Spleen (tissue), 11 donors: Measurements from ENCODE around the gene GPRIN3. TPM values are rescaled to one million over a fixed set of nuclear protein-coding genes. Genes with fewer than 3 reads are reported as not detected.
A peak's percentile ranks its signal among the peaks of the same experiment; 100 is the strongest.

ENCODE experiments used
- DNase-seq: peaks from one replicate; pipeline ENCODE4 v3.0.0-alpha.2; 2020
- H3K27ac ChIP-seq, 8 donors: fragments of 200-600 bp; sonication (generic) in 7 of 8; 1 replicate in 4 of 8; 2 replicates in 4 of 8; pipeline versions ENCODE4 v1.5.0 to v1.8.0; 2016 to 2021; ENCODE audit warnings: inconsistent platforms in 4 of 8, mild to moderate bottlenecking in 4 of 8, moderate library complexity in 1 of 8
- H3K27me3 ChIP-seq, 7 donors: fragments of 200-600 bp; sonication (generic) in 6 of 7; replicated peaks in 1 of 7; 1 replicate in 4 of 7; 2 replicates in 3 of 7; pipeline versions ENCODE4 v1.5.0 to v1.8.0; 2016 to 2021; ENCODE audit warnings: inconsistent platforms in 3 of 7, mild to moderate bottlenecking in 1 of 7
- H3K36me3 ChIP-seq, 6 donors: fragments of 200-600 bp; sonication (generic) in 5 of 6; 1 replicate in 4 of 6; 2 replicates in 2 of 6; pipeline versions ENCODE4 v1.5.0 to v1.8.0; 2016 to 2021; ENCODE audit warnings: inconsistent platforms in 2 of 6
- H3K4me1 ChIP-seq, 6 donors: fragments of 200-600 bp; sonication (generic) in 5 of 6; 1 replicate in 3 of 6; 2 replicates in 3 of 6; pipeline versions ENCODE4 v1.5.0 to v1.8.0; 2016 to 2021; ENCODE audit warnings: inconsistent platforms in 3 of 6
- H3K4me3 ChIP-seq, 8 donors: fragments of 200-600 bp; sonication (generic) in 7 of 8; 1 replicate in 4 of 8; 2 replicates in 4 of 8; pipeline versions ENCODE4 v1.5.0 to v1.8.0; 2016 to 2021; ENCODE audit warnings: inconsistent platforms in 4 of 8, mild to moderate bottlenecking in 4 of 8, moderate library complexity in 2 of 8
- H3K9me3 ChIP-seq, 8 donors: fragments of 200-600 bp; sonication (generic) in 7 of 8; 1 replicate in 4 of 8; 2 replicates in 4 of 8; pipeline versions ENCODE4 v1.5.0 to v1.8.0; 2016 to 2021; ENCODE audit warnings: inconsistent platforms in 4 of 8
- CTCF ChIP-seq, 11 experiments: fragments of 200-600 bp in 7 of 11; fragments of 450-650 bp in 4 of 11; sonication (generic) in 4 of 11; IDR thresholded peaks in 8 of 11; conservative IDR thresholded peaks in 3 of 11; 1 replicate in 7 of 11; 2 replicates in 4 of 11; pipeline versions ENCODE4 v1.4.0 to v1.8.0; 2016 to 2021; ENCODE audit warnings: antibody characterized with exemption in 11 of 11, inconsistent platforms in 4 of 11, mild to moderate bottlenecking in 1 of 11
- POLR2A ChIP-seq, 3 donors: fragments of 450-650 bp; IDR thresholded peaks; one replicate each; pipeline ENCODE4 v1.5.1; 2017; ENCODE audit warnings: antibody characterized with exemption in 3 of 3, mild to moderate bottlenecking in 1 of 3
- POLR2AphosphoS5 ChIP-seq, 3 donors: sonication (generic); formaldehyde crosslinking; IDR thresholded peaks; one replicate each; pipeline ENCODE4 v1.5.1; 2017; ENCODE audit warnings: antibody characterized with exemption in 3 of 3
- WGBS, 5 donors: extraction: QIAGEN DNeasy Blood & Tissue Kit in 3 of 5; methylation state at CpG; one replicate each; pipeline versions ENCODE4 v1.1.5 to v1.1.7; 2013 to 2018; 5-methylcytosine and 5-hydroxymethylcytosine counted together
- intact Hi-C: fragments of 100-400 bp; cut with DNase I; formaldehyde crosslinking; loops from one replicate; pipeline ENCODE4 v1.15.0; 2023; ENCODE audit warnings: low total_unique reads
- polyA plus RNA-seq, 3 donors: library from polyadenylated mRNA; stranded (reverse); fragments of 200-250 nt; gene quantifications; one replicate each; pipeline ENCODE4 v1.2.1, GENCODE V29; 2013
- total RNA-seq, 7 donors: library from RNA; depleted of rRNA in 3 of 7; stranded (reverse); fragments of >200 nt in 3 of 7; fragmentation: NEBNext Ultra II Directional in 4 of 7; extraction: Animal tissue kit (Norgen Biotek cat#: 25700) in 4 of 7; gene quantifications; one replicate each; pipeline versions ENCODE4 v1.1.0 to v1.2.1, GENCODE V29; 2016 to 2021
- donor health status: healthy with polysubstance abuse.
- donor health status: DM: no; HTN: no; CAD: no; lungs with moderate emphysema.
- donor health status: DM: no; HTN: no; CAD: no.
- donor health status: Bipolar disorder and iron deficiency.
- donor health status: healthy.
- donor health status: DM: no; HTN: no; CAD: no.
- donor health status: DM: yes; HTN: yes; CAD: no.

GPRIN3 gene
- total and polyA plus RNA-seq, 10 donors = 1.6 to 40.2 (median 24.8) TPM

GRCh38 chr4:89298788-89299152, 8.8 kb downstream of the GPRIN3 start:
- H3K36me3 ChIP-seq = no peaks in the 10 kb centered on the region
- peaks cover 34 to 100% (median 78%) of the 10 kb centered on the region in 6 donors for H3K4me1 ChIP-seq
- H3K9me3 ChIP-seq = no peaks in the 10 kb centered on the region
- intact Hi-C loops = no loop called here
- DNase-seq = no peak
- H3K27me3 ChIP-seq = no peaks in the 10 kb centered on the region
- no peak for TF ChIP-seq POLR2A (IDR thresholded peaks at IDR 0.05)
- no peak for TF ChIP-seq POLR2AphosphoS5 (IDR thresholded peaks at IDR 0.05)
- peak in 1 of 11 experiments; percentile 12 for TF ChIP-seq CTCF (IDR thresholded peaks at IDR 0.05 in 8 of 11, conservative IDR thresholded peaks at IDR 0.05 in 3 of 11)
- H3K27ac ChIP-seq = peak overlapping the region; percentile 49 to 90 (median 84)
- 13 to 21% (median 20%) methylated on average over 2 of the region's 2 CpGs for WGBS, 5 donors
- H3K4me3 ChIP-seq = peak overlapping the region in 6 of 8 donors; percentile 11 to 58 (median 20)

- H3K36me3 ChIP-seq = no peaks in the 10 kb centered on the region
- no peaks in the 10 kb centered on the region for H3K9me3 ChIP-seq
- intact Hi-C loops = no loop called here
- no peak for DNase-seq
- H3K4me3 ChIP-seq = peak overlapping the region in 5 of 8 donors; percentile 14 to 58 (median 18)
- H3K27ac ChIP-seq = peak overlapping the region in 7 of 8 donors; percentile 67 to 90 (median 85)
- TF ChIP-seq POLR2AphosphoS5 (IDR thresholded peaks at IDR 0.05) (peak in 1 of 3 donors; percentile 83), POLR2A (IDR thresholded peaks at IDR 0.05) (no peak)
- H3K4me1 ChIP-seq = peaks cover 35 to 100% (median 79%) of the 10 kb centered on the region in 6 donors
- WGBS, 5 donors = 14 to 31% (median 26%) methylated on average over 2 of the region's 2 CpGs
- H3K27me3 ChIP-seq = no peaks in the 10 kb centered on the region
Observed at GRCh38 chr4:89298155-89298554, 9.4 kb downstream of the GPRIN3 start.

- Histone ChIP-seq H3K4me1 (peaks cover 39 to 100% (median 81%) of the 10 kb centered on the region in 6 donors), H3K4me3 (no peak overlapping the region), H3K36me3 (no peaks in the 10 kb centered on the region), H3K27ac (peak overlapping the region in 6 of 8 donors; percentile 82 to 90 (median 86)), H3K27me3 (no peaks in the 10 kb centered on the region), H3K9me3 (no peaks in the 10 kb centered on the region)
- DNase-seq = no peak
- 41 to 64% (median 52%) methylated on average over 2 of the region's 2 CpGs for WGBS, 5 donors
- peak in 1 of 3 donors; percentile 5 for TF ChIP-seq POLR2AphosphoS5 (IDR thresholded peaks at IDR 0.05)
- no peak for TF ChIP-seq POLR2A (IDR thresholded peaks at IDR 0.05)
- no peak for TF ChIP-seq CTCF (IDR thresholded peaks at IDR 0.05 in 8 of 11, conservative IDR thresholded peaks at IDR 0.05 in 3 of 11)
- intact Hi-C loops = no loop called here
Observed at GRCh38 chr4:89296896-89297295, 10.7 kb downstream of the GPRIN3 start.

GRCh38 chr4:89296399-89296798, 11.2 kb downstream of the GPRIN3 start:
- 38 to 75% (median 67%) methylated on average over 1 of the region's 1 CpG for WGBS, 5 donors
- Histone ChIP-seq H3K4me3 (no peak overlapping the region), H3K36me3 (no peaks in the 10 kb centered on the region), H3K4me1 (peaks cover 39 to 100% (median 80%) of the 10 kb centered on the region in 6 donors), H3K9me3 (no peaks in the 10 kb centered on the region), H3K27ac (peak overlapping the region in 7 of 8 donors; percentile 37 to 90 (median 82)), H3K27me3 (no peaks in the 10 kb centered on the region)
- TF ChIP-seq POLR2A (IDR thresholded peaks at IDR 0.05) = no peak
- no peak for TF ChIP-seq CTCF (IDR thresholded peaks at IDR 0.05 in 8 of 11, conservative IDR thresholded peaks at IDR 0.05 in 3 of 11)
- TF ChIP-seq POLR2AphosphoS5 (IDR thresholded peaks at IDR 0.05) = no peak
- no peak for DNase-seq
- intact Hi-C loops = no loop called here
